Osteoblast (primary cell): ENCODE measurements around the gene KCTD10. TPM values are rescaled to one million over a fixed set of nuclear protein-coding genes. Genes with fewer than 3 reads are reported as not detected.

Experiments
- DNase-seq: peaks from one replicate; pipeline ENCODE4 v3.0.0; 2011; ENCODE audit warnings: low spot score, mixed read lengths; ENCODE audit not compliant: insufficient read length; ENCODE audit errors: missing footprints
- H2AFZ ChIP-seq: 2 replicates; pipeline ENCODE4 v1.6.0; 2011; ENCODE audit warnings: mild to moderate bottlenecking, low read length
- H3K27ac ChIP-seq: 2 replicates; pipeline ENCODE4 v1.5.1; 2011; ENCODE audit warnings: mild to moderate bottlenecking, low read depth, low read length, moderate library complexity
- H3K27me3 ChIP-seq: 2 replicates; pipeline ENCODE4 v1.6.0; 2012; ENCODE audit warnings: mild to moderate bottlenecking, control low read depth, inconsistent platforms, low read length, moderate library complexity; ENCODE audit not compliant: insufficient read depth
- H3K36me3 ChIP-seq: 2 replicates; pipeline ENCODE4 v1.5.1; 2011; ENCODE audit warnings: mild to moderate bottlenecking, low read length, control low read depth, moderate library complexity; ENCODE audit not compliant: insufficient read depth
- H3K4me1 ChIP-seq: 2 replicates; pipeline ENCODE4 v1.5.1; 2011; ENCODE audit warnings: mild to moderate bottlenecking, low read length, control low read depth, moderate library complexity; ENCODE audit not compliant: insufficient read depth
- H3K4me2 ChIP-seq: 2 replicates; pipeline ENCODE4 v1.6.0; 2011; ENCODE audit warnings: mild to moderate bottlenecking, low read length; ENCODE audit not compliant: insufficient read depth
- H3K4me3 ChIP-seq: fragments of 200-600 bp; sonication (generic); 3 replicates; pipeline ENCODE4 v1.5.1; 2012; ENCODE audit warnings: mild to moderate bottlenecking, low read length, inconsistent platforms; ENCODE audit not compliant: insufficient read depth
- H3K79me2 ChIP-seq: 2 replicates; pipeline ENCODE4 v1.6.0; 2012; ENCODE audit warnings: mild to moderate bottlenecking, low read length, control low read depth, inconsistent platforms; ENCODE audit not compliant: insufficient read depth
- H3K9me3 ChIP-seq: 2 replicates; pipeline ENCODE4 v1.5.1; 2011; ENCODE audit warnings: low read depth, low read length, control low read depth
- H4K20me1 ChIP-seq: 2 replicates; pipeline ENCODE4 v1.6.0; 2012; ENCODE audit warnings: mild to moderate bottlenecking, low read length, control low read depth; ENCODE audit not compliant: insufficient read depth
- CTCF ChIP-seq: IDR thresholded peaks from 2 replicates; pipeline ENCODE4 v1.5.1; 2011; ENCODE audit warnings: mild to moderate bottlenecking, low read depth, low read length, moderate library complexity; ENCODE audit errors: extremely low read depth
- total RNA-seq: library from RNA; depleted of rRNA; stranded (reverse); fragments of >200 nt; gene quantifications from 2 replicates; pipeline ENCODE4 v1.2.3, GENCODE V29; 2012

The KCTD10 gene
- total RNA-seq, 1 donor: 102 TPM

GRCh38 chr12:109428037-109428629 is 49.0 kb downstream of the KCTD10 start:
- DNase-seq: peak; percentile 91
- H4K20me1 ChIP-seq: no peaks in the 10 kb centered on the region
- peak; percentile 96 for TF ChIP-seq CTCF
- no peaks in the 10 kb centered on the region for H3K9me3 ChIP-seq
- no peaks in the 10 kb centered on the region for H3K4me1 ChIP-seq
- no peaks in the 10 kb centered on the region for H3K36me3 ChIP-seq
- H2AFZ ChIP-seq: peak overlapping the region; percentile 65
- H3K4me3 ChIP-seq: no peak overlapping the region
- H3K27me3 ChIP-seq: no peaks in the 10 kb centered on the region
- no peak overlapping the region for H3K27ac ChIP-seq
- no peaks in the 10 kb centered on the region for H3K79me2 ChIP-seq
- H3K4me2 ChIP-seq: no peak overlapping the region

- Histone ChIP-seq H3K4me1 (no peaks in the 10 kb centered on the region), H3K4me2 (no peak overlapping the region), H3K79me2 (no peaks in the 10 kb centered on the region), H3K9me3 (no peaks in the 10 kb centered on the region), H3K27ac (no peak overlapping the region), H3K4me3 (no peak overlapping the region), H3K27me3 (no peaks in the 10 kb centered on the region), H2AFZ (no peak overlapping the region), H3K36me3 (no peaks in the 10 kb centered on the region), H4K20me1 (no peaks in the 10 kb centered on the region)
- no peak for TF ChIP-seq CTCF
- no peak for DNase-seq
Observed at GRCh38 chr12:109423392-109423791, 53.7 kb downstream of the KCTD10 start.

DNA sequence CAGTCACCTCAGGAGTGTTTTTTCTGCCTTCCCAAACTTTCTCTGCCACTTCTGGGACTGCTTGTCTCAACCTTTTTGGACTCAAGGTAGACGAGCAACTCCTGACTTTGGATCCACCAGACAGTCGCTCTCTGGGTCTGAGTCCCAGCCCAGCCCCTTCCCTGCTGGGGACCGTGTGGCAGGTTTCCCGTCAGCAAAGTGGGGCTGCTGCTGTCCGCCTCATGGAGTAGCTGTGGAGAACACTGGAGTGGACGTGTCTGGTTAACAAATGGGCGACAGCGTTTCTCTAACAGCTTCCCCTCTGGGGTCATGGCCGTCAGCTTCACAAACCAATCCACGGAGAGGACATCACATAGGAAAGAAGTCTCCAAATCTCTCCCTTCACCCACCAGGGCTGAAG is 54.8 kb downstream of the KCTD10 start:
- no peak for DNase-seq
- no peaks in the 10 kb centered on the region for H3K79me2 ChIP-seq
- H3K9me3 ChIP-seq: no peaks in the 10 kb centered on the region
- no peaks in the 10 kb centered on the region for H3K27me3 ChIP-seq
- no peaks in the 10 kb centered on the region for H3K4me1 ChIP-seq
- no peak overlapping the region for H3K4me2 ChIP-seq
- no peak for TF ChIP-seq CTCF
- no peaks in the 10 kb centered on the region for H4K20me1 ChIP-seq
- no peak overlapping the region for H3K4me3 ChIP-seq
- H3K27ac ChIP-seq: no peak overlapping the region
- H2AFZ ChIP-seq: no peak overlapping the region
- H3K36me3 ChIP-seq: no peaks in the 10 kb centered on the region

DNA sequence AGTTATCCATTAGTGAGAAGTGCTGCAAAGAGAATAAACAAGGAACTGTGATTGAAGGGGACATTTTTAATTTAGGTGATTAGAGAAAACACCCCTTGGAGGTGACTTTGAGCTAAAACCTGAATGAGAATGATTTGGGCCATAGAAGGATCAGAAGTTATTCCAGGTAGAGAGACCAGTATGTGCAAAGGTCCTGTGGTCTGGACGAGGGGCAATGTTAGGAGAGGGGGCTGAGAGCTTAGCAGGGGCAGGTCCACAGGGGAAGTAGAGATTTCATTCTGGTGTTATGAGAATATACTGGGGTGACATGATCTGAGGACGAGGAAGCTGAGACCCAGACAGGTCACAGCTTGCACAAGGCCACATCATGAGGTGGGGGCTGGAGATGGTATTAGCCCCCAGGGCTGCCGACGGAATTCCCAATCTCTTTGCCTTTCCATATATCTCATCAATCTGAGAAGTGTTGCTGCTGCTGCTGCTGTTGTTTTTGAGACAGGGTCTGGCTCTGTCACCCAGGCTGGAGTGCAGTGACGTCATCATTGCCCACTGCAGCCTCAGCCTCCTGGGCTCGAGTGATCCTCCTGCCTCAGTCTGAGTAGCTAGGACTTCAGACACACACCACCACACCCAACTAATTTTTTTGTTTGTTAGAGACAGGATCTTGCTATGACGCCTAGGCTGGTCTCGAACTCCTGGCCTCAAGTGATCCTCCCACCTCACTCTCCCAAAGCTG is 55.6 kb downstream of the KCTD10 start:
- Histone ChIP-seq H3K9me3 (no peaks in the 10 kb centered on the region), H3K4me1 (no peaks in the 10 kb centered on the region), H3K79me2 (no peaks in the 10 kb centered on the region), H3K36me3 (no peaks in the 10 kb centered on the region), H3K27me3 (no peaks in the 10 kb centered on the region), H3K27ac (no peak overlapping the region), H3K4me2 (no peak overlapping the region), H3K4me3 (no peak overlapping the region), H4K20me1 (no peaks in the 10 kb centered on the region), H2AFZ (no peak overlapping the region)
- TF ChIP-seq CTCF: no peak
- no peak for DNase-seq
